BJ (cell line): ENCODE results near the gene FATE1. TPM values are rescaled to one million over a fixed set of nuclear protein-coding genes. Genes with fewer than 3 reads are reported as not detected.

Experiments used
- CTCF ChIA-PET: fragments of 350-600 bp; formaldehyde crosslinking; extraction: SDS; loops from one replicate; lab custom pipeline; 2021; ENCODE audit warnings: antibody characterized with exemption, inconsistent platforms; lab: Yijun Ruan, JAX
- POLR2A ChIA-PET: fragments of 300-600 bp; sonication (Branson Sonifier 250); formaldehyde crosslinking; extraction: SDS; loops from one replicate; lab custom pipeline; 2021; ENCODE audit warnings: antibody characterized with exemption; lab: Charles Lee
- DNase-seq: peaks from one replicate; pipeline ENCODE4 v3.0.0-alpha.2; 2011; ENCODE audit warnings: low read depth
- H3K27me3 ChIP-seq: 2 replicates; pipeline ENCODE4 v1.6.0; 2011; ENCODE audit warnings: low read length; ENCODE audit not compliant: control insufficient read depth, insufficient read depth
- H3K36me3 ChIP-seq: 2 replicates; pipeline ENCODE4 v1.5.1; 2011; ENCODE audit warnings: low read length; ENCODE audit not compliant: control insufficient read depth, insufficient read depth
- H3K4me3 ChIP-seq: 2 replicates; pipeline ENCODE4 v1.5.1; 2011; ENCODE audit warnings: low read depth, mild to moderate bottlenecking, control low read depth, low read length
- polyA plus RNA-seq: library from polyadenylated mRNA; depleted of rRNA; stranded (reverse); fragments of >200 nt; gene quantifications from 2 replicates; pipeline ENCODE4 v1.2.3, GENCODE V29; 2011
- TF ChIP-seq, protein P1 (sequence below): IDR thresholded peaks from 2 replicates; pipeline ENCODE4 v1.5.1; 2011; ENCODE audit warnings: low read depth, mild to moderate bottlenecking, control low read depth, inconsistent platforms, low read length, moderate library complexity; ENCODE audit not compliant: insufficient read depth

The FATE1 gene
- polyA plus RNA-seq, 1 experiment, result not detected

GRCh38 chrX:151703487-151703886 is 12.3 kb upstream of the FATE1 start:
- CTCF ChIA-PET, result no interaction called here
- Histone ChIP-seq H3K36me3 (no peaks in the 10 kb centered on the region), H3K27me3 (no peaks in the 10 kb centered on the region), H3K4me3 (no peak overlapping the region)
- TF ChIP-seq, protein P1, sequence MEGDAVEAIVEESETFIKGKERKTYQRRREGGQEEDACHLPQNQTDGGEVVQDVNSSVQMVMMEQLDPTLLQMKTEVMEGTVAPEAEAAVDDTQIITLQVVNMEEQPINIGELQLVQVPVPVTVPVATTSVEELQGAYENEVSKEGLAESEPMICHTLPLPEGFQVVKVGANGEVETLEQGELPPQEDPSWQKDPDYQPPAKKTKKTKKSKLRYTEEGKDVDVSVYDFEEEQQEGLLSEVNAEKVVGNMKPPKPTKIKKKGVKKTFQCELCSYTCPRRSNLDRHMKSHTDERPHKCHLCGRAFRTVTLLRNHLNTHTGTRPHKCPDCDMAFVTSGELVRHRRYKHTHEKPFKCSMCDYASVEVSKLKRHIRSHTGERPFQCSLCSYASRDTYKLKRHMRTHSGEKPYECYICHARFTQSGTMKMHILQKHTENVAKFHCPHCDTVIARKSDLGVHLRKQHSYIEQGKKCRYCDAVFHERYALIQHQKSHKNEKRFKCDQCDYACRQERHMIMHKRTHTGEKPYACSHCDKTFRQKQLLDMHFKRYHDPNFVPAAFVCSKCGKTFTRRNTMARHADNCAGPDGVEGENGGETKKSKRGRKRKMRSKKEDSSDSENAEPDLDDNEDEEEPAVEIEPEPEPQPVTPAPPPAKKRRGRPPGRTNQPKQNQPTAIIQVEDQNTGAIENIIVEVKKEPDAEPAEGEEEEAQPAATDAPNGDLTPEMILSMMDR, result no peak
- POLR2A ChIA-PET, result no interaction called here
- DNase-seq, result no peak

- CTCF ChIA-PET, result no interaction called here
- no peaks in the 10 kb centered on the region for H3K36me3 ChIP-seq
- no peak for DNase-seq
- TF ChIP-seq, protein P1, result no peak
- POLR2A ChIA-PET, result no interaction called here
- no peak overlapping the region for H3K4me3 ChIP-seq
- H3K27me3 ChIP-seq, result no peaks in the 10 kb centered on the region
These were observed 11.7 kb upstream of the FATE1 start for GRCh38 chrX:151704041-151704663.

DNA sequence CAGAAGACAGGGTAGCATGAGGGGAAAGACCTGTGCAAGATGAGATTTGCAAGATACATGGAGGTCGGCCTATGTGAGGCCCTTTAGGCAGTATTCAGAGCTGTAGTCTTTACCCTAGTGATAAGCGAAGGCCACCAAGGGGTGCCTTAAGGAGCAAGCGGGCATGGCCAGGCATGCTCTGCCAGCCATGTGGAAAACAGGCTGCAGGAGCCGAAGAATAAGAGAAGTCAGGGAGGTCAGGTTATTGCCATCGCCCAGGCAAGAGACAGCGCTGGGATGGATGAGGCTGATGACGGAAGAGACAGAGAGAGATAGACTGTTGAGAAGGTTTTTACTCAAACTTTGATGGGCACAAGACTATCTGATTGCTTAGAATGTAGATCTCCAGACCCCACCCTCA is 7.0 kb upstream of the FATE1 start:
- no peaks in the 10 kb centered on the region for H3K36me3 ChIP-seq
- no peak overlapping the region for H3K4me3 ChIP-seq
- no peaks in the 10 kb centered on the region for H3K27me3 ChIP-seq
- no peak for DNase-seq
- CTCF ChIA-PET, result no interaction called here
- POLR2A ChIA-PET, result no interaction called here
- TF ChIP-seq, protein P1, result no peak

DNA sequence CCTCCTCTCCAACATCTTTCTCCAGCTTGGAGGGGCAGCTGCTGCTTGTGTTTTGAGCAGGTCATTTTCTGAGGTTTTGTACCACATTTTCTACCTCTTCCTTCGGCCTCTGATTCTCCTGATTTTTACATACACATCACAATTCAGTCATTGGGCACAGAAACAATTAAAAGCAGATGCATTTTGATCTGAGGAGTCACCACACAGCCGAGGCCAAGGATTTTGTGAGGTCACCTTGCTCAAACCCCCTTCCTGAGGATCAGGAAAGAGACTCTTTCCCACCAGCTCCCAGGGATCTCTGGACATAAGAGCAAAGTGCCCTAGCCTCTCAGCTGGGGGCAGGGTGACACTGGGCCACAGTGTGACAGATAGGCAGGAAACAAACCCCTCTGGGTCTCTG is 5.4 kb upstream of the FATE1 start:
- TF ChIP-seq, protein P1, result no peak
- POLR2A ChIA-PET, result no interaction called here
- no peak for DNase-seq
- no peaks in the 10 kb centered on the region for H3K36me3 ChIP-seq
- no peak overlapping the region for H3K4me3 ChIP-seq
- CTCF ChIA-PET, result interaction anchor here (1.4 kb wide), 1 partner anchor 922 kb away, joined by 4 read pairs; no protein-coding TSS in a partner anchor
- no peaks in the 10 kb centered on the region for H3K27me3 ChIP-seq

- H3K4me3 ChIP-seq, result no peak overlapping the region
- POLR2A ChIA-PET, result no interaction called here
- CTCF ChIA-PET, result interaction anchor here (1.4 kb wide), 1 partner anchor 921 kb away, joined by 4 read pairs; no protein-coding TSS in a partner anchor
- no peaks in the 10 kb centered on the region for H3K27me3 ChIP-seq
- TF ChIP-seq, protein P1, result no peak
- H3K36me3 ChIP-seq, result no peaks in the 10 kb centered on the region
- DNase-seq, result no peak
These were observed 4.7 kb upstream of the FATE1 start for GRCh38 chrX:151711154-151711553.
